ENCODE data around the gene KDM4B.

DNA sequence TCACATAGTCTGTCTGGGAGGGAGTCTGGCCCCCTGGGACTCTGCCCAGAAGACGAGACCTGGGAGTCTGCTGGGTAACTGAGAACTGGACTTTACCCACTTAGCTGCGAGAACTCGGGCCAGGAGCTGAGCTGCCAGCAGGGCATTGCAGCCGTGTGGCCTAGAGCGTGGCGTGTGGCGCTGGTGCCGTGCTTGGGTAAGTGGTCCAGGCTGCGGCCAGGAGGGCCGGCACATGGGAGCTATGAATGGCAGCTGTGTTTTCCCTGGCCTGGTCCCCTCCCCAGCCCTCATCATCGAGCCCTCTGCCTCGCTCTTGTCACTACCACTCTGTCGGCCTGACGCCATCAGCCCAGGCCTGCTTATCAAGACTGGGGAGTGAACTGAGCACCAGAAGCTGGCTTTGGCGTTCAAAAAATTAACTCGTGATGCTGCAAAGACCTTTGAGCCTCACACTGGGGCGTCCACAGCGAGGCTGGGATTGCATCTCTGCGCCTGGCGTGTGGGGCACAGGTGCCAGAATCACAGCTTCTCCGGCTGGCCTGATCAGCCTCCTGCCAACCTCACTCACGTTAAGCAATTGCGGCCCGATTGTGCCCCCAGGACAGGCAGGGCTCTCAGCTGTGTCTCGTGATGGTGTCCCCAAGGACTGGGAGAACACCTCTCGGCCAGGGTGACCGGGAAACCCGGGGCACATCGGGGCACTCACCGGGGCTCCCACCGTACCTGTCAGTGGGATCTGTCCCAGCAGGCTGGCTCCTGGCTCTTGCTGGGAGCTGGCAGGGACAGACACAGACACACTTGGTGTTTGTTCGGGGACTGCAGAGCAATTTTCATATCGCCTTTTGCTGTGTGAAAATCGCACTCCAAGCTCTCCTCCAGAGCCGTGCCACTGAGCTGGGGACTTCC is 85.9 kb downstream of the KDM4B start:
- TF ChIP-seq, protein P1, sequence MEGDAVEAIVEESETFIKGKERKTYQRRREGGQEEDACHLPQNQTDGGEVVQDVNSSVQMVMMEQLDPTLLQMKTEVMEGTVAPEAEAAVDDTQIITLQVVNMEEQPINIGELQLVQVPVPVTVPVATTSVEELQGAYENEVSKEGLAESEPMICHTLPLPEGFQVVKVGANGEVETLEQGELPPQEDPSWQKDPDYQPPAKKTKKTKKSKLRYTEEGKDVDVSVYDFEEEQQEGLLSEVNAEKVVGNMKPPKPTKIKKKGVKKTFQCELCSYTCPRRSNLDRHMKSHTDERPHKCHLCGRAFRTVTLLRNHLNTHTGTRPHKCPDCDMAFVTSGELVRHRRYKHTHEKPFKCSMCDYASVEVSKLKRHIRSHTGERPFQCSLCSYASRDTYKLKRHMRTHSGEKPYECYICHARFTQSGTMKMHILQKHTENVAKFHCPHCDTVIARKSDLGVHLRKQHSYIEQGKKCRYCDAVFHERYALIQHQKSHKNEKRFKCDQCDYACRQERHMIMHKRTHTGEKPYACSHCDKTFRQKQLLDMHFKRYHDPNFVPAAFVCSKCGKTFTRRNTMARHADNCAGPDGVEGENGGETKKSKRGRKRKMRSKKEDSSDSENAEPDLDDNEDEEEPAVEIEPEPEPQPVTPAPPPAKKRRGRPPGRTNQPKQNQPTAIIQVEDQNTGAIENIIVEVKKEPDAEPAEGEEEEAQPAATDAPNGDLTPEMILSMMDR (IDR thresholded peaks at IDR 0.05), result no peak
- TF ChIP-seq POLR2A (IDR thresholded peaks at IDR 0.05; ENCODE audit: low read depth), result no peak
- TF ChIP-seq EP300 (IDR thresholded peaks at IDR 0.05), result no peak

Data from esophagus muscularis mucosa (tissue), 4 donors.